ENCODE results near the gene GPSM1.

- TF ChIP-seq CTCF (IDR thresholded peaks at IDR 0.05) (no peak), POLR2A (IDR thresholded peaks at IDR 0.05) (no peak)
Observed at GRCh38 chr9:136334541-136334940, 7.2 kb downstream of the GPSM1 start.
